IMR-90 (cell line): ENCODE data around the gene HOXD9. TPM values are rescaled to one million over a fixed set of nuclear protein-coding genes. Genes with fewer than 3 reads are reported as not detected.

Source experiments
- ATAC-seq: fragments of 200-7000 bp; cut with Tn5 transposase; 2 replicates; pipeline ENCODE4 v1.9.1; 2020; ENCODE audit warnings: low read depth, mild to moderate bottlenecking, moderate library complexity
- BruUV-seq: library from RNA; stranded (reverse); fragments of 400-500 nt; replicated peaks from 2 replicates; lab custom pipeline; 2021; lab: Mats Ljungman, UMichigan
- CTCF ChIA-PET: fragments of 300-600 bp; formaldehyde crosslinking; extraction: SDS; loops from one replicate; lab custom pipeline; 2021; ENCODE audit warnings: antibody characterized with exemption; lab: Yijun Ruan, JAX
- POLR2A ChIA-PET: fragments of 300-600 bp; sonication (Branson Sonifier 250); formaldehyde crosslinking; loops from one replicate; lab custom pipeline; 2022; ENCODE audit warnings: antibody characterized with exemption; ENCODE audit not compliant: unreplicated experiment; lab: Charles Lee
- DNase-seq: peaks from one replicate; pipeline ENCODE4 v3.0.0; 2013
- H2AFZ ChIP-seq: replicated peaks from 2 replicates; pipeline ENCODE3; 2013; ENCODE audit warnings: low read length, mild to moderate bottlenecking; ENCODE audit not compliant: poor library complexity
- H2AK5ac ChIP-seq: 2 replicates; pipeline ENCODE4 v1.6.1; 2013; ENCODE audit warnings: low read depth, low read length, inconsistent platforms
- H2AK9ac ChIP-seq: replicated peaks from 2 replicates; pipeline ENCODE3; 2013; ENCODE audit warnings: mild to moderate bottlenecking, low read depth, low read length, moderate library complexity; ENCODE audit not compliant: poor library complexity
- H2BK120ac ChIP-seq: 2 replicates; pipeline ENCODE4 v1.6.1; 2013; ENCODE audit warnings: low read depth, low read length, inconsistent platforms
- H2BK15ac ChIP-seq: 3 replicates; pipeline ENCODE4 v1.6.1; 2013; ENCODE audit warnings: low read depth, low read length, inconsistent platforms
- H2BK20ac ChIP-seq: 2 replicates; pipeline ENCODE4 v1.6.1; 2013; ENCODE audit warnings: low read depth, mild to moderate bottlenecking, inconsistent platforms, low read length, moderate library complexity
- H2BK5ac ChIP-seq: 2 replicates; pipeline ENCODE4 v1.6.1; 2013; ENCODE audit warnings: mild to moderate bottlenecking, low read depth, low read length, inconsistent platforms; ENCODE audit not compliant: poor library complexity, severe bottlenecking
- H3K14ac ChIP-seq: replicated peaks from 2 replicates; pipeline ENCODE4 v1.6.1; 2013; ENCODE audit warnings: low read depth, low read length, inconsistent platforms
- H3K18ac ChIP-seq: 2 replicates; pipeline ENCODE4 v1.6.1; 2013; ENCODE audit warnings: low read depth, low read length, control low read depth
- H3K23ac ChIP-seq: 2 replicates; pipeline ENCODE4 v1.6.1; 2013; ENCODE audit warnings: low read depth, low read length, inconsistent platforms
- H3K27ac ChIP-seq: 2 replicates; pipeline ENCODE4 v1.5.1; 2013; ENCODE audit warnings: mild to moderate bottlenecking, control low read depth, low read length; ENCODE audit not compliant: insufficient read depth
- H3K27me3 ChIP-seq: 2 replicates; pipeline ENCODE4 v1.6.1; 2013; ENCODE audit warnings: low read length; ENCODE audit not compliant: control insufficient read depth, insufficient read depth
- H3K36me3 ChIP-seq: 2 replicates; pipeline ENCODE4 v1.6.1; 2013; ENCODE audit warnings: low read length, mixed read lengths; ENCODE audit not compliant: control insufficient read depth, insufficient read depth
- H3K4ac ChIP-seq: 2 replicates; pipeline ENCODE4 v1.6.1; 2013; ENCODE audit warnings: low read depth, low read length, inconsistent platforms
- H3K4me1 ChIP-seq: 2 replicates; pipeline ENCODE4 v1.6.1; 2013; ENCODE audit warnings: low read length, mixed read lengths; ENCODE audit not compliant: control insufficient read depth, insufficient read depth
- H3K4me2 ChIP-seq: 2 replicates; pipeline ENCODE4 v1.6.1; 2013; ENCODE audit warnings: low read depth, mild to moderate bottlenecking, control low read depth, low read length, moderate library complexity
- H3K4me3 ChIP-seq: 2 replicates; pipeline ENCODE4 v1.5.1; 2013; ENCODE audit warnings: low read depth, mild to moderate bottlenecking, control low read depth, low read length, moderate library complexity; ENCODE audit not compliant: insufficient read depth
- H3K56ac ChIP-seq: 2 replicates; pipeline ENCODE4 v1.6.1; 2013; ENCODE audit warnings: low read length, inconsistent platforms; ENCODE audit not compliant: insufficient read depth; ENCODE audit errors: extremely low read depth
- H3K79me1 ChIP-seq, 2 experiments: 2 replicates each; pipeline ENCODE4 v1.6.1; 2013; ENCODE audit warnings: low read length in 2 of 2, inconsistent platforms in 1 of 2, low read depth in 1 of 2
- H3K9ac ChIP-seq: 2 replicates; pipeline ENCODE4 v1.6.1; 2013; ENCODE audit warnings: low read depth, low read length, control low read depth
- H3K9me1 ChIP-seq: 2 replicates; pipeline ENCODE4 v1.6.1; 2013; ENCODE audit warnings: low read length, inconsistent platforms; ENCODE audit not compliant: insufficient read depth
- H3K9me3 ChIP-seq: 2 replicates; pipeline ENCODE4 v1.6.1; 2013; ENCODE audit warnings: low read length; ENCODE audit not compliant: control insufficient read depth, insufficient read depth
- H4K20me1 ChIP-seq: 2 replicates; pipeline ENCODE4 v1.6.1; 2013; ENCODE audit warnings: low read length, inconsistent platforms; ENCODE audit not compliant: insufficient read depth
- H4K5ac ChIP-seq: 2 replicates; pipeline ENCODE4 v1.6.1; 2013; ENCODE audit warnings: mild to moderate bottlenecking, low read depth, low read length, control low read depth
- H4K8ac ChIP-seq, 2 experiments: 2 replicates each; pipeline ENCODE4 v1.6.1; 2013; ENCODE audit warnings: low read depth in 2 of 2, low read length in 2 of 2, control low read depth in 1 of 2, inconsistent platforms in 1 of 2
- H4K91ac ChIP-seq: 2 replicates; pipeline ENCODE4 v1.6.1; 2013; ENCODE audit warnings: low read depth, low read length, inconsistent platforms; ENCODE audit not compliant: insufficient read depth
- BHLHE40 ChIP-seq: fragments of 150-350 bp; IDR thresholded peaks from 2 replicates; pipeline ENCODE4 v1.6.1; 2016; ENCODE audit warnings: mild to moderate bottlenecking, low read depth, low read length
- FOS ChIP-seq: fragments of 150-350 bp; IDR thresholded peaks from 2 replicates; pipeline ENCODE4 v1.6.1; 2016; ENCODE audit warnings: low read depth, low read length
- MAZ ChIP-seq: IDR thresholded peaks from 2 replicates; pipeline ENCODE4 v1.6.1; 2012; ENCODE audit warnings: low read depth, mild to moderate bottlenecking, low read length, improper control_type of control experiment, moderate library complexity, borderline replicate concordance
- MXI1 ChIP-seq: IDR thresholded peaks from 2 replicates; pipeline ENCODE4 v1.6.1; 2012; ENCODE audit warnings: low read depth, mild to moderate bottlenecking, low read length, moderate library complexity, borderline replicate concordance
- NFE2L2 ChIP-seq: fragments of 150-350 bp; IDR thresholded peaks from 2 replicates; pipeline ENCODE4 v1.6.1; 2016; ENCODE audit warnings: low read depth, mild to moderate bottlenecking, low read length
- POLR2A ChIP-seq: IDR thresholded peaks from 2 replicates; pipeline ENCODE4 v1.6.1; 2012; ENCODE audit warnings: mild to moderate bottlenecking, low read depth, low read length
- RAD21 ChIP-seq: IDR thresholded peaks from 2 replicates; pipeline ENCODE4 v1.6.1; 2012; ENCODE audit warnings: low read length, improper control_type of control experiment
- RCOR1 ChIP-seq: IDR thresholded peaks from 2 replicates; pipeline ENCODE4 v1.6.1; 2012; ENCODE audit warnings: mild to moderate bottlenecking, low read length, improper control_type of control experiment; ENCODE audit not compliant: insufficient replicate concordance
- RFX5 ChIP-seq: IDR thresholded peaks from 2 replicates; pipeline ENCODE4 v1.8.0; 2012; ENCODE audit warnings: low read depth, mild to moderate bottlenecking, low read length, moderate library complexity
- SMC3 ChIP-seq: fragments of 150-350 bp; IDR thresholded peaks from 2 replicates; pipeline ENCODE4 v1.6.1; 2016; ENCODE audit warnings: low read depth, mild to moderate bottlenecking, antibody characterized with exemption, low read length, moderate library complexity
- WGBS, 2 experiments: methylation state at CpG; one replicate each; pipeline versions ENCODE4 v1.1.5 to v1.1.7; 2013; ENCODE audit warnings: missing lambda C conversion rate in 2 of 2; ENCODE audit not compliant: insufficient read length in 1 of 2; ENCODE audit errors: extremely low coverage in 2 of 2; 5-methylcytosine and 5-hydroxymethylcytosine counted together
- dilution Hi-C: fragments of 300-500 bp; cut with HindIII; formaldehyde crosslinking; loops from one replicate; pipeline ENCODE4 v1.14.3; 2018; ENCODE audit warnings: low sequenced_read_pairs; ENCODE audit not compliant: unreplicated experiment
- in situ Hi-C: fragments of 300-500 bp; cut with MboI; formaldehyde crosslinking; loops from 3 replicates; pipeline ENCODE4 v1.14.3; 2019; ENCODE audit warnings: low sequenced_read_pairs, inconsistent platforms, mixed read lengths
- intact Hi-C: fragments of 100-400 bp; cut with micrococcal nuclease; formaldehyde crosslinking; loops from 2 replicates; pipeline ENCODE4 v1.10.0; 2022
- polyA plus RNA-seq, 3 experiments: library from polyadenylated mRNA; depleted of rRNA; stranded (reverse); fragments of >200 nt; gene quantifications; 2 replicates each; pipeline ENCODE4 v1.2.3, GENCODE V29; 2012; ENCODE audit warnings: low replicate concordance in 1 of 3
- total RNA-seq: library from RNA; depleted of rRNA; stranded (reverse); fragments of >200 nt; gene quantifications from 2 replicates; pipeline ENCODE4 v1.2.3, GENCODE V29; 2012
- TF ChIP-seq, protein P1 (sequence below): fragments of 150-350 bp; IDR thresholded peaks from 2 replicates; pipeline ENCODE4 v1.6.1; 2016; ENCODE audit warnings: low read depth, mild to moderate bottlenecking, low read length, moderate library complexity, borderline replicate concordance
- TF ChIP-seq, protein P2 (sequence below): conservative IDR thresholded peaks from 2 replicates; pipeline ENCODE4 v1.5.1; 2012; ENCODE audit warnings: mild to moderate bottlenecking, low read depth, low read length, improper control_type of control experiment

HOXD9 gene
- total and polyA plus RNA-seq, 2 of the 4 experiments (the other 2 are of a cell fraction), result not detected

DNA sequence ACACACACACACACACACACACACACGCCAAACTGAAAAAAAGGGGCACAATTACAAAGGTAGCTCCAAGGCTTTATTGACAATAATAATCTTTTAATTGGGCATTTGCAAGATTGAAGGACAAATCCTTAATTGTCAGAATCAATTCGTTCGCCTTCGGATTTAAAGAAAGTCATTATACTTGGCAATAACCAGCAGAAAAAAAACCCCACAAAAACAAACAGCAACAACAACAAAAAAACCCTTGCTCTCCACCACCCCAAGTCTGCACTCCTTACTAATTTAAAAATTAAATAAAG lies 5.2 kb downstream of the HOXD9 start:
- H4K91ac ChIP-seq, result no peak overlapping the region
- POLR2A ChIA-PET, result no interaction called here
- intact Hi-C loops, result loop anchor here (1.0 to 2.0 kb wide), 6 partner anchors 427 to 1631 kb away; no protein-coding TSS in a partner anchor
- H2AK5ac ChIP-seq, result no peak overlapping the region
- no peaks in the 10 kb centered on the region for H3K79me1 ChIP-seq
- no peak overlapping the region for H3K4me2 ChIP-seq
- H3K14ac ChIP-seq, result no peak overlapping the region
- no peak overlapping the region for H2BK15ac ChIP-seq
- H3K4ac ChIP-seq, result no peak overlapping the region
- peaks cover 87% of the 10 kb centered on the region for H3K27me3 ChIP-seq
- in situ Hi-C loops, result loop anchor here (5.0 to 10.0 kb wide), 4 partner anchors 327 to 1027 kb away; no protein-coding TSS in a partner anchor
- H3K4me3 ChIP-seq, result no peak overlapping the region
- TF ChIP-seq FOS (no peak), RAD21 (no peak), RFX5 (no peak), BHLHE40 (no peak), POLR2A (no peak), NFE2L2 (no peak), RCOR1 (no peak), SMC3 (no peak), MXI1 (no peak), MAZ (no peak)
- TF ChIP-seq, protein P1, sequence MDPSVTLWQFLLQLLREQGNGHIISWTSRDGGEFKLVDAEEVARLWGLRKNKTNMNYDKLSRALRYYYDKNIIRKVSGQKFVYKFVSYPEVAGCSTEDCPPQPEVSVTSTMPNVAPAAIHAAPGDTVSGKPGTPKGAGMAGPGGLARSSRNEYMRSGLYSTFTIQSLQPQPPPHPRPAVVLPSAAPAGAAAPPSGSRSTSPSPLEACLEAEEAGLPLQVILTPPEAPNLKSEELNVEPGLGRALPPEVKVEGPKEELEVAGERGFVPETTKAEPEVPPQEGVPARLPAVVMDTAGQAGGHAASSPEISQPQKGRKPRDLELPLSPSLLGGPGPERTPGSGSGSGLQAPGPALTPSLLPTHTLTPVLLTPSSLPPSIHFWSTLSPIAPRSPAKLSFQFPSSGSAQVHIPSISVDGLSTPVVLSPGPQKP, result no peak
- TF ChIP-seq, protein P2, sequence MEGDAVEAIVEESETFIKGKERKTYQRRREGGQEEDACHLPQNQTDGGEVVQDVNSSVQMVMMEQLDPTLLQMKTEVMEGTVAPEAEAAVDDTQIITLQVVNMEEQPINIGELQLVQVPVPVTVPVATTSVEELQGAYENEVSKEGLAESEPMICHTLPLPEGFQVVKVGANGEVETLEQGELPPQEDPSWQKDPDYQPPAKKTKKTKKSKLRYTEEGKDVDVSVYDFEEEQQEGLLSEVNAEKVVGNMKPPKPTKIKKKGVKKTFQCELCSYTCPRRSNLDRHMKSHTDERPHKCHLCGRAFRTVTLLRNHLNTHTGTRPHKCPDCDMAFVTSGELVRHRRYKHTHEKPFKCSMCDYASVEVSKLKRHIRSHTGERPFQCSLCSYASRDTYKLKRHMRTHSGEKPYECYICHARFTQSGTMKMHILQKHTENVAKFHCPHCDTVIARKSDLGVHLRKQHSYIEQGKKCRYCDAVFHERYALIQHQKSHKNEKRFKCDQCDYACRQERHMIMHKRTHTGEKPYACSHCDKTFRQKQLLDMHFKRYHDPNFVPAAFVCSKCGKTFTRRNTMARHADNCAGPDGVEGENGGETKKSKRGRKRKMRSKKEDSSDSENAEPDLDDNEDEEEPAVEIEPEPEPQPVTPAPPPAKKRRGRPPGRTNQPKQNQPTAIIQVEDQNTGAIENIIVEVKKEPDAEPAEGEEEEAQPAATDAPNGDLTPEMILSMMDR, result no peak
- no peak overlapping the region for H4K5ac ChIP-seq
- DNase-seq, result no peak
- no peak overlapping the region for H3K18ac ChIP-seq
- WGBS, 2 experiments, result no CpG with 5 or more reads among the region's 4 CpGs
- CTCF ChIA-PET, result interaction anchor here (0.6 to 3.7 kb wide), 15 partner anchors 13 to 1034 kb away, joined by 3 to 22 read pairs (median 4); no protein-coding TSS in a partner anchor
- H3K36me3 ChIP-seq, result no peaks in the 10 kb centered on the region
- dilution Hi-C loops, result no loop called here
- ATAC-seq, result no peak
- H2BK120ac ChIP-seq, result no peak overlapping the region
- H4K8ac ChIP-seq, result no peak overlapping the region
- BruUV-seq, result no TSS peak
- no peak overlapping the region for H2BK5ac ChIP-seq
- H3K23ac ChIP-seq, result no peak overlapping the region
- H3K9me1 ChIP-seq, result no peaks in the 10 kb centered on the region
- H3K27ac ChIP-seq, result no peak overlapping the region
- H4K20me1 ChIP-seq, result no peaks in the 10 kb centered on the region; the same call in 1 of the 2 replicates
- no peaks in the 10 kb centered on the region for H3K4me1 ChIP-seq
- no peak overlapping the region for H2AFZ ChIP-seq
- H2AK9ac ChIP-seq, result no peak overlapping the region
- no peak overlapping the region for H3K9ac ChIP-seq
- H3K56ac ChIP-seq, result no peak overlapping the region
- H2BK20ac ChIP-seq, result no peak overlapping the region
- no peaks in the 10 kb centered on the region; the same call in 1 of the 2 replicates for H3K9me3 ChIP-seq
